ENCODE data around the gene SGCG. TPM values are rescaled to one million over a fixed set of nuclear protein-coding genes. Genes with fewer than 3 reads are reported as not detected.

Gene SGCG
- total RNA-seq, 2 experiments from 2014 or later: not detected

DNA sequence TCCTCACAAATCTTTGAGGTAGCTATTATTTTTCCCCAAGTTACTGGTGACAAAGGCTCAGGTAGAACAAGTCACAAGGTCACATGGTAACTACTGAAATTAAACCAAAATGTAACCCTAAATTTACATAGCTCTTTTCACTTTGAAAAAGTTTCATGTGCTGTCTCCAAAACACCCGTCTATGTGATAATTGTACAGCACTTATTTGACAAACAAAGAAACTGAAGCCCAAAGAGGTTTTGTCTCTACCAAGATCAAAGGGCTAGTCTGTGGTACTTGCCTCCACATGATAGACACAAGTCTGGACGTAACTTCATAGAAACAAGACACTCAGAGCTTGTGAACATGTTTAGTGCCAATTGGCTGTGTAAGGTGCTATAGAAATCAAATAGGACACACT lies 144.4 kb downstream of the SGCG start:
- Histone ChIP-seq H3K9me3 (ENCODE audit: low read length) (no peaks in the 10 kb centered on the region), H2AFZ (ENCODE audit: low read length) (no peak overlapping the region), H3K9me2 (ENCODE audit: insufficient read depth, low read length) (no peaks in the 10 kb centered on the region), H3K4me1 (ENCODE audit: insufficient read depth, low read length, poor library complexity, severe bottlenecking) (no peaks in the 10 kb centered on the region), H3K36me3 (ENCODE audit: insufficient read depth, low read length) (no peaks in the 10 kb centered on the region), H3K79me2 (ENCODE audit: insufficient read depth, low read depth, low read length) (no peaks in the 10 kb centered on the region), H3K27ac (ENCODE audit: low read depth, low read length, poor library complexity, severe bottlenecking) (no peak overlapping the region), H3K4me2 (ENCODE audit: low read length) (no peak overlapping the region), H4K20me1 (ENCODE audit: insufficient read depth, low read length) (no peaks in the 10 kb centered on the region), H3K4me3 (ENCODE audit: low read depth, low read length, poor library complexity, severe bottlenecking) (no peak overlapping the region)
- TF ChIP-seq, protein P1, sequence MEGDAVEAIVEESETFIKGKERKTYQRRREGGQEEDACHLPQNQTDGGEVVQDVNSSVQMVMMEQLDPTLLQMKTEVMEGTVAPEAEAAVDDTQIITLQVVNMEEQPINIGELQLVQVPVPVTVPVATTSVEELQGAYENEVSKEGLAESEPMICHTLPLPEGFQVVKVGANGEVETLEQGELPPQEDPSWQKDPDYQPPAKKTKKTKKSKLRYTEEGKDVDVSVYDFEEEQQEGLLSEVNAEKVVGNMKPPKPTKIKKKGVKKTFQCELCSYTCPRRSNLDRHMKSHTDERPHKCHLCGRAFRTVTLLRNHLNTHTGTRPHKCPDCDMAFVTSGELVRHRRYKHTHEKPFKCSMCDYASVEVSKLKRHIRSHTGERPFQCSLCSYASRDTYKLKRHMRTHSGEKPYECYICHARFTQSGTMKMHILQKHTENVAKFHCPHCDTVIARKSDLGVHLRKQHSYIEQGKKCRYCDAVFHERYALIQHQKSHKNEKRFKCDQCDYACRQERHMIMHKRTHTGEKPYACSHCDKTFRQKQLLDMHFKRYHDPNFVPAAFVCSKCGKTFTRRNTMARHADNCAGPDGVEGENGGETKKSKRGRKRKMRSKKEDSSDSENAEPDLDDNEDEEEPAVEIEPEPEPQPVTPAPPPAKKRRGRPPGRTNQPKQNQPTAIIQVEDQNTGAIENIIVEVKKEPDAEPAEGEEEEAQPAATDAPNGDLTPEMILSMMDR (conservative IDR thresholded peaks at IDR 0.05; ENCODE audit: low read length): no peak
- no peak for TF ChIP-seq EZH2phosphoT487 (IDR thresholded peaks at IDR 0.05; ENCODE audit: borderline replicate concordance, low read depth, low read length)
- CTCF ChIA-PET (ENCODE audit: unreplicated experiment): no interaction called here
- POLR2A ChIA-PET: interaction anchor here (0.5 to 0.6 kb wide), 2 partner anchors 52 to 279 kb away, joined by 3 read pairs; no protein-coding TSS in a partner anchor
- no peak for DNase-seq (ENCODE audit: low spot score)
- BruUV-seq (replicated peaks): no TSS peak
- intact Hi-C loops (cut with micrococcal nuclease; ENCODE audit: unreplicated experiment): no loop called here

DNA sequence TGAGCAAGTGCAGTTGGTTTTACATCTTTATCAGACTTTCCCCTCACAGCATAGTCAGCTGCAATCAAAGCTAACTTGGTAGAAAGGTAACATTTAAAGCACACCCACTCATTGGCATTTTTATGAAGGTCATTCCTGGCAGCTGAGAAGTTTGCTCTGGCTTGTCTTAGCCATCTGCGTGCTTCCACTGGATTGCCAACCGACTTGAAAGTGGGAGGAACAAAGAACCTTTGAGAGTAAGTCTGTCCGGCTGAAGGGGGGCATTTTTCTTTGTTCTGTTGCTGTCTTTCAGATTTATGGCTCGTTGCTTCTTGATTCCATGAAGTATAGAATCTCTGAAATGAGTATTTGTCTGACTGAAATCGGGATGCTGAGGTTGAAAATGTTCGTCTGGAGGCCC lies 149.6 kb downstream of the SGCG start:
- Histone ChIP-seq H3K79me2 (ENCODE audit: insufficient read depth, low read depth, low read length) (no peaks in the 10 kb centered on the region), H3K27ac (ENCODE audit: low read depth, low read length, poor library complexity, severe bottlenecking) (no peak overlapping the region), H3K9me3 (ENCODE audit: low read length) (no peaks in the 10 kb centered on the region), H3K4me1 (ENCODE audit: insufficient read depth, low read length, poor library complexity, severe bottlenecking) (no peaks in the 10 kb centered on the region), H2AFZ (ENCODE audit: low read length) (no peak overlapping the region), H3K4me2 (ENCODE audit: low read length) (no peak overlapping the region), H3K36me3 (ENCODE audit: insufficient read depth, low read length) (no peaks in the 10 kb centered on the region), H4K20me1 (ENCODE audit: insufficient read depth, low read length) (no peaks in the 10 kb centered on the region), H3K9me2 (ENCODE audit: insufficient read depth, low read length) (no peaks in the 10 kb centered on the region), H3K4me3 (ENCODE audit: low read depth, low read length, poor library complexity, severe bottlenecking) (no peak overlapping the region)
- intact Hi-C loops (cut with micrococcal nuclease; ENCODE audit: unreplicated experiment): no loop called here
- CTCF ChIA-PET (ENCODE audit: unreplicated experiment): no interaction called here
- no peak for TF ChIP-seq EZH2phosphoT487 (IDR thresholded peaks at IDR 0.05; ENCODE audit: borderline replicate concordance, low read depth, low read length)
- no peak for DNase-seq (ENCODE audit: low spot score)
- no TSS peak for BruUV-seq (replicated peaks)
- POLR2A ChIA-PET: interaction anchor here (0.6 kb wide), 2 partner anchors 909 to 1712 kb away, joined by 3 to 5 read pairs; no protein-coding TSS in a partner anchor

DNA sequence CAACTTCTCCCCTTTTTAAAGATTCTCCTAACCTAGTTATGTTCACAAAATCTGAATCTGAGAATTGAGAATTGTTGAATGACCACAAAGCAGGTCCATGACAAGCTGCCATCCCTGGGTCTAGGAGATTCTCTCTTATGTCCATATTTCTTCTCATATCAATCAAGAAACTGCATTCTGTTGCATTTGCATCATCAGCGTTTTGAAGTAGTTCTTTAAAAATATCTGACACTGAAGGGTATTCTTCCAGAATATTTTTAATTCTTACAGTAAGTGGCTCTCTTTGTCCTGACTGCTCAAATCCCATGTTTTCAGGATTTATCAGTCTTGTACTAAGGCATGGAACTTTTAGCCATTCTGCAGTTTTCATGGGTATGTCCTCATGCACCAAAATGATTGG lies 158.4 kb downstream of the SGCG start:
- ChIA-PET CTCF (ENCODE audit: unreplicated experiment) (no interaction called here), POLR2A (no interaction called here)
- TF ChIP-seq EZH2phosphoT487 (IDR thresholded peaks at IDR 0.05; ENCODE audit: borderline replicate concordance, low read depth, low read length): no peak
- TF ChIP-seq, protein P1 (conservative IDR thresholded peaks at IDR 0.05; ENCODE audit: low read length): no peak

More for the DNA sequence above, 158.4 kb downstream of the SGCG start:
- Histone ChIP-seq H3K9me3 (ENCODE audit: low read length) (no peaks in the 10 kb centered on the region), H2AFZ (ENCODE audit: low read length) (no peak overlapping the region), H3K4me3 (ENCODE audit: low read depth, low read length, poor library complexity, severe bottlenecking) (no peak overlapping the region), H3K36me3 (ENCODE audit: insufficient read depth, low read length) (no peaks in the 10 kb centered on the region), H3K9me2 (ENCODE audit: insufficient read depth, low read length) (no peaks in the 10 kb centered on the region), H3K4me2 (ENCODE audit: low read length) (no peak overlapping the region), H4K20me1 (ENCODE audit: insufficient read depth, low read length) (no peaks in the 10 kb centered on the region), H3K27ac (ENCODE audit: low read depth, low read length, poor library complexity, severe bottlenecking) (no peak overlapping the region), H3K79me2 (ENCODE audit: insufficient read depth, low read depth, low read length) (no peaks in the 10 kb centered on the region), H3K4me1 (ENCODE audit: insufficient read depth, low read length, poor library complexity, severe bottlenecking) (no peaks in the 10 kb centered on the region)
- DNase-seq (ENCODE audit: low spot score): no peak
- BruUV-seq (replicated peaks): no TSS peak
- intact Hi-C loops (cut with micrococcal nuclease; ENCODE audit: unreplicated experiment): no loop called here
